Body of pancreas (tissue), 4 donors: ENCODE results near the gene JAKMIP2.

Experiments used
- CTCF ChIP-seq, 7 experiments: fragments of 450-650 bp in 4 of 7; fragments of 200-600 bp in 3 of 7; sonication (generic) in 3 of 7; IDR thresholded peaks; one replicate each; pipeline ENCODE4 v1.5.1; 2016 to 2019; ENCODE audit warnings: antibody characterized with exemption in 7 of 7
- POLR2A ChIP-seq, 3 donors: fragments of 450-650 bp; IDR thresholded peaks; one replicate each; pipeline ENCODE4 v1.6.1; 2016; ENCODE audit warnings: antibody characterized with exemption in 3 of 3, mild to moderate bottlenecking in 2 of 3

GRCh38 chr5:147555176-147555575 lies 227.4 kb downstream of the JAKMIP2 start:
- TF ChIP-seq CTCF (IDR thresholded peaks at IDR 0.05), result no peak
- no peak for TF ChIP-seq POLR2A (IDR thresholded peaks at IDR 0.05)
